HG03175 (cell line): Measurements from ENCODE around the gene IQCF5.
"Not testable (repeated sequence)": the region's sequence is repeated elsewhere in the genome, so short reads cannot be mapped to it uniquely, and the experiment has no call there.

Experiments used
- ATAC-seq: cut with Tn5 transposase; IDR thresholded peaks from one replicate; pipeline ENCODE4 v1.9.1; 2021; ENCODE audit warnings: mild to moderate bottlenecking, moderate library complexity; ENCODE audit not compliant: unreplicated experiment

Gene IQCF5

DNA sequence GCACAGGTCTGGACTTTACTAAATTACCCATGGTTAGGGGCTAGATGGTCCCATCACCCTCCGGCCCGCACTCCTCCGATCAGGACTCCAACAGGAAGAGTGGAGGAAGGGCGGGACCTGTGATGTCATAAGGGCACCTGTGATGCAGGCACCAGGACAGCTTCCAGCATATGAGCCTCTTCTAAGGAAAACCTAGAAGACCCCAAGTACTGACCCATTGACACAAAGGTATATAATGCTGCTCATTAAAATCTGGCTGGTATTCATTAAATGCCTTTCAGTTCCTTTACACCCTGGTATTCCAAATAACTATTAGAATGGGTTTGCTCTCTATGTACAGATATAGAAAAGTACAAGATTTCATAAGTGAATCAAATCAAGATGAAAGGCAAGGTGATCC lies at the start of gene IQCF5:
Gene IQCF5, minus strand, starts transcription at position 101 of the 400 bp plus-strand sequence. Its CDS starts 70 bp downstream, at position 31.
- no peak for ATAC-seq

DNA sequence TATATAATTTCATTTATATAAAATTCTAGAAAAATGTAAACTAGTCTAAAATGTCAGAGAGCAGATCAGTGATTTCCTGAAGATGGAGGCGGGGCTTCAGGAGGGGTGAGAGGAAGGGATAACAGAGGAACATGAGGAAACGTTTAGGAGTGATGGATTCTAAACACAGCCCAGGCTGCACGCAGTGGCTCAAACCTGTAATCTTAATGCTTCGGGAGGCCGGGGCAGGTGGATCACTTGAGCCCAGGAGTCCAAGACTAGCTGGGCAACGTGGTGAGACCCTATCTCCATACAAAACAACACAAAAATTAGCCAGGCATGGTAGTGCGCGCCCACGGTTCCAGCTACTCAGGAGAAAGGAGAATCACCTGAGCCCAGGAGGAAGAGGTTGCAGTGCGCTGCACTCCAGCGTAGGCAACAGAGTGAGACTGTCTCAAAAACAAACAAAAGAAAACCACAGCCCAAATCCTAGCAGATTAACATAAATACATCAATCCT lies 45.7 kb upstream of the IQCF5 start:
- ATAC-seq, result no peak

DNA sequence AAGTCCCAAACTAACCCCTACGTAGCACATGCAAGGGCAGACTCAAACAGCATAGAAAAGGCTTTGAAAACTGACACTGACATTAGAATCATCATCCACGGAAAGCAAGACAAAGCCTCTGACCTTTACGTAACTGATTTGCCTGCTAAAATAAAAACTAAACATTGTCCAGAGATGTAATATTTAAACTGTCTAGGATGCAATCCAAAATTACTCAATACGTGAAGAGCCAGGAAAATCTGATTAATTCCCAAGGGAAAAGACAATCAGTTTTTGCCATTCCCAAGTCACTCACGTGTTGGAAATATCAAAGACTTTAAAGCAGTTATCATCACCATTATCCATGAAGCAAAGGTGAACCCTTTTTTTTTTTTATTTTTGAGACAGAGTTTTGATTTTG lies 41.0 kb upstream of the IQCF5 start:
- ATAC-seq, result no peak

DNA sequence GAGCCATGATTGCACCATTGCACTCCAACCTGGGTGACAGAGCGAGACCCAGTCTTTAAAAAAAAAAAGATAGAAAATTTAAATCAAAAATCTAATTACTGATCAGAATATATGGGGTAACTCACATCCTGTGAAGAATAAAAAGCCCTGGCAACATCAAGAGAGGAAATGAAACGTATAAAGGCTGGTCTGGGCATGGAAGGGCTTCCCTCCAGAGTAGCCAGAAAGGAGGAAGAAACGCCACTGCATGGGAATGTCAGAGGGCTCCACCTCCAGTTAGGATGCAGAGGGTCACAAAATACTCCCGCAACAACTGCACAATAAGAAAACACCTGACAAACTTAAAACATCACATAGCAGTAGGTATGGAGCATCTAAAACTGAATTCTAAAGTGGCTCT lies 32.6 kb upstream of the IQCF5 start:
- no peak for ATAC-seq

DNA sequence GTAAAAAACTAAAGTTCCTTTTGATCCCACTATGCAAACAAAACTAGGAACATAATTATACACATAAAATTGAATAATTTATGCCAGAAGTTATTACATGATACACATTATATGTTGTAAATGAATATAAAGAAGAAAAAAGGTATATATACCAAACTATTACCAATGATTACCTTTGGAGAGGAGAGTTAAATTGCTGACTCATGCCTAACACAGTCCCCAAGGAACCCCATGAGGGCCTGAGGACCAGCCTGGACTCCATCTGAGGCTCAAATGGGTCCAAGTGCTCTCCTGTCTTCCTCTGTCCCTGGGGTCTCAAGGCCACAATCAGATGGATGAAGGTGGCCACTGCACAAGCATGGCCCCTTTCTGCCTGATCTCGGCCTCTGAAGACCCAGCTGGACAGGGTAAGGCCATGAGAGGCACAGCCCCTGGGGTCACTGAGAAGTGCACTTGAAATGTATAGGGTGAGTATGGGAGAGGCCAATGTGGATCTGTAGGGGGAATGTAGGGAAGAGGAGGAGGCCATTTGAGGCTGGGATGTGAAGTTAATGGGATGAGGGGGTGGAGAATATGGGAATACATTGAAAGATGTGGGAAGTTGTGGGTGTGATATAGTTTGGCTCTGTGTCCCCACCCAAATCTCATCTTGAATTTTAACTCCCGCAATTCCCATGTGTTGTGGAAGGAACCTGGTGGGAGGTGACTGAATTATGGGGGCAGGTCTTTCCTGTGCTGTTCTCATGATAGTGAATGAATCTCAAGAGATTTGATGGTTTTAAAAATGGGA lies 28.8 kb upstream of the IQCF5 start:
- no peak for ATAC-seq

DNA sequence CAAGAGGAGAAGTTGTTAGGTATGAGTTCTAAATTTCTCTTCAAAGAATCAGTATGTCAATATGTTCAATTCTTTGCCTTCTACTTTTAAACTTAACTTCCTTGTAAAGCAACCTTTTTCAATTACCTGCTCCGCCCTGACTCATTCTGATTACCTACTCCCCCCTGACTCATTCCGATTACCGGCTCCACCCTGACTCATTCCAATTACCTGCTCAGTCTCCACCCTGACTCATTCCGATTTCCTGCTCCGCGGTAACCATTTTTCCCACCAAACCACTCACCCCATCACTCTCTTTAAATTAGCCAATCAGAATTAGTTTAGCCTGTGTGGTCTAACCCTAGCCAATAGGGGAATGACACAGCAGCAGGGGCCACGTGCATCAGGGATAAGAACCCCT lies 27.0 kb upstream of the IQCF5 start:
- not testable (repeated sequence) for ATAC-seq

DNA sequence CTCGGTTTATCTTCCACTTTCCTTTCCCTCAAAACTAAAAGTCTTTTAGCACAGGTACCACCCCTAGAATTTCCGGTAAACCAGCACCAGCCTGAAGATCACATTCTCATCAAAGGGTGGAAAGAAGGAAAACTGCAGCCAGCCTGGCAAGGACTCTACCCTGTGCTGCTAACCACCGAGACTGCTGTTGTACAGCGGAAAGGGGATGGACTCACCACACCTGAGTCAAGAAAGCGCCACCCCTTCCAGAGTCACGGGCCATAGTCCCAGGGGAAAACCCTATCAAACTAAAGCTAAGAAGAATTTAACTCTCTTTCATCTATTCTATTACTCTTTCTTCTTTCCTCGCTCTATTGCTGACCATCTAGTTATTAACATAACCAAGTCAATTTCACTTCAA lies 24.6 kb upstream of the IQCF5 start:
- ATAC-seq, result not testable (repeated sequence)

DNA sequence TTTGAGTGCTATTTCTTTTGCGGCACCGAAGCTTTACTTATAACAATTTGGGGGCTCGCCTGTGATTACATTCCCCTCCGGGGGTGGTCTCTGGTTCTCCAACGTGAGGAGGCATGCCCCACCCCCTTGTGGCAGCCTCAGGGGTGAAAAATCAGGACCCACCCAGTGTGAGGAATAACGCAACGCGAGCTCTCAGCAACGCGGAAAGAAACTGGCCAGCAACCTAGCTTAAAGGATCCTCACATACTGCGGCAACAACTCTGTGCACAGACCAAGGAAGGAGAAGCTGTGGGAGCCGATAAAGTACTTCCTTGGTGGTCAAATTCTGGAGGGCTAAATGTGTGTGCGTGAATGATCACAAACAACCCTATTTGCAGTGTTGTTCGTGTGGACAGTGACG lies 22.0 kb upstream of the IQCF5 start:
- no peak for ATAC-seq

DNA sequence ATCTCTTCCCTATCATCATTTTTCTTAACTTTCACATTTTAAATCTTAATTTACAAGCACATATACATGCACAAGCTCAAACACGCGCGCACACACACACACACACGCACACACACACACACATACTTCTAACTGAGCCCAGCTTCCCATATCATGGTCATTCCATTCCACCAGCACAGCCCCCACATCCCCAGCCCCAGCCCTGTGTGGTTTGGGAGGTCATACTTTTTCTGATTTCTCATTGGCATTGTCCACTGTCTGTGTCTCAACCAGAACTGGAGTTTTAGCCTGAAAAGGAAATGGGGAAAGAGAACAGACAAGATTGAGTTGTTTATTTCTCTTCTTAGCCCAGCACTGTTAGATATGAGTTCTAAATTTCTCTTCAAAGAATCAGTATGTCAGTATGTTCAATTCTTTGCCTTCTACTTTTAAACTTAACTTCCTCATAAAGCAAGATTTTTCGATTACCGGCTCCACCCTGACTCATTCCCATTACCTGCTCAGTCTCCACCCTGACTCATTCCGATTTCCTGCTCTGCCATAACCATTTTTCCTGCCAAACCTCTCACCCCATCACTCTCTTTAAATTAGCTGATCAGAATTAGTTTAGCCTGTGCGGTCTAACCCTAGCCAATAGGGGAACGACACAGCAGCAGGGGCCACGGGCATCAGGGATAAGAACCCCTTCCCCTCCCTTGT lies 21.4 kb upstream of the IQCF5 start:
- no peak for ATAC-seq

DNA sequence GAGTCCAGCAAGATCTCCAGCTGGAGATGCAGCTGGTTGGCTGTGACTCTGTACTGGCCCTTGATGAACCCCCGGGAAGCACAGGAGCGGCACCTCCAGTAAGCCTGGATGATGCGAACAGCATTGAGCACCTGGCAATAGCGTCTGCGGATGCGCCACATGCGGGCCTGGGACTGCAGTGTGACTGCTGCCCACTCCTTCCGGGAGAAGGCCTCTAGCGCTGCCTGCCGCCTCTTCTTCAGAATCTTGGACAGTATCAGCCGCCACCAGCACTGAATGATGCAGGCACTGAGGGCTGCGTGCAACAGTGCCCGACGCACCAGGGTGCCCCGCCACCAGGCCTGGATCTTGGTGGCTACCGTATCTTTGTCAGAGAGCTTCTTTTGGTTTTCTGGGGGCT lies 19.5 kb upstream of the IQCF5 start:
- no peak for ATAC-seq

DNA sequence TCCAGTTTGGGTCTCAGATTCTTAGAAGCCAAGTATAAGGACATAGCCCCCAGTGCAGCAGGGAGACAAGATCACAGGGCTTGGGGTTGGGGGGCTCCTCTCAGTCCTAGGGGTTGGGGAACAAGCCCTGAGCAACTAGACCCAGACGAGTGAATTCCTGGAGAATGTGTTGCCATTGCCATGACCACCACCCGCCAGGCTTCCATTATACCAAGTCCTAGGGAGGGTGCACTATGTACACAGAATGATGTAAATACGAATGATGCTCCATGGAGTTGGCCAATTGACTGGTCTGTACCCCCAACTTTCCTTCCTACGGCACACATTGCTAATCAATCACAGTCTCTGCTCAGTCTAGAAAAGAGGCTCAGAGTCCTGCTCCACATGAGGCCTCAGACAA lies 19.0 kb upstream of the IQCF5 start:
- ATAC-seq, result no peak

DNA sequence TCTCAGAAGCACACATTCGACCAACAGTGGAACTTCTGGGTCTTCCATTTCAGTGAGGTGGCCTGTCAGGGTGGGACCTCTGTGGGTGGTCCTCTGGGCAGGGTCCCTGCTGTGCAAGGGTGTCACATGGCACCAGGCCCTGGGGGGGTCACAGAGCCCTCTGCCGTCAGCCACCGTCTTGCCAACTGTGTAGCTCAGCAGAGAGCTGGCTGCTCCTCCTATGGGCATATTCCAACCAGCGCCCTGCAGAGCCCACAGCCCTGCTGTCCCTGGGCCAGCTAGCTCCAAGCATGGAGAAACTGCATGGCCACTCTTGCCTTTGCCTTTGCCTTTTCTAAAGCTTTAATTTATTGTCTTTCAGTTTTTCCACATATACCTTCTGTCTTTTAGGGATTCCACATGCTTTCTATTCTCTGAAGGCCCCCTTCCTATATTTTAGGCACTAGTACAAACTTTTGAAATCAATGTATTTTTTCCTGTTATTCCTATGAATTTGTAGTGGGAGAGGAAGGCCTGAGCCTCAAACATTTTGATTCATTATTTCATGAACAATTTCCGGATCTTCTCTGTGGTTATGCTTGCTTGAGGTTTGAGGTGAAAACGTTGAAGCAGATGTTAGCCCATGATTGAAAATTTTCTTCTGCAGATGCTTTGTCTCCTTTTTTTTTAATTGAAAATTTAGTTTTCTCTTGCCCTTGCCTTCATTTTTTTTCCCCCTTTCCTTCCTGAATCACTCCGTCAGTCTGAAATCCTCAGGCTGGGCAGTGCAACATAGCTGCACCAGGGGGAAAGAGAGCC lies 16.0 kb upstream of the IQCF5 start:
- no peak for ATAC-seq

DNA sequence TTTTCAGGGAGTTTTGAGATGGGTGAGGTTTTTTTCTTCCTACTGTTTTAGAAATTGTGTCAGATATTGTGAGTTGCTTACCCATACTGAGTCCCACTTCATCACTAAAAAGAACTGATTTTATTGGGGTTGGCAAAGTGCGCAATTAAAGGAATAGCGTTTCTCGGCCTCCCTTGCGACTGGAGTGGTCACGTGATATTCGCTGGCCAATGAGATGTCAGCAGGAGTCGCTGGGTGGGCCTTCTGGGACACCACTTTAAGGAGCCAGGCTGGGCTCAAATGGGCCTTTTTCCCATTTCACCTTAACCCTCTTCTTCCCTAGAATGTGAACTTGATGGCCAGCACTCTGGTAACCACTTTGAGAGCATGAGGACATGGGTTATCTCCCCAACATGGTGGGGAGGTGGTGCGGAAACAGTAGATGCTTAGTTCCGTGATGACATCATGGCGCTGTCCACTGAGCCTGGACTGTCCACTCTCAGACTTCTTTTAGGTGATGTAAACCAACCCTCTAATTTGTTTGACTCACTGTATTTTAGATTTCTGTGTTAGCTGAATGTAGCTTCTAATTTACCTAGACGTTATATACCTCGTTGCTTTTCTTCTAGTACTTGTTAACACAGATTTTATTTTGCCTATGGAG lies 13.2 kb upstream of the IQCF5 start:
- no peak for ATAC-seq

DNA sequence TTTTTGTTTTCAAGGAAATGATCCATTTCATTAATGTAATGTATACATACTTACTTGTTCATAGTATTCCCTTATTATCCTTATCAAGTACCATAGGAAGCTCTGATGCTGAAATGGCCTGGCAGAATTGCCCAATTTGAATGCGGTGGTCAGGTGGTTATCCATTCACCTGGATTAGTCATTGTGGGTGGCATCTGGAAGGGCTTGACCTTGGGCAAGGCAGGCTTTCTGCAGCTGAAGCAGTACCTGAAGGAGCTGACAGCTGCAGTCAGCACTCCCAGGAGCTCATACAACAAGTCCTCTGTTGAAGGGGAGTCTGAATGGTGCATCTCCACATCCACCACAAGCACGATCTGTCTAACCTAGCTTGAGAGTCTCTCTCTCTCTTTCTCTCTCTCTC lies 12.2 kb upstream of the IQCF5 start:
- no peak for ATAC-seq

DNA sequence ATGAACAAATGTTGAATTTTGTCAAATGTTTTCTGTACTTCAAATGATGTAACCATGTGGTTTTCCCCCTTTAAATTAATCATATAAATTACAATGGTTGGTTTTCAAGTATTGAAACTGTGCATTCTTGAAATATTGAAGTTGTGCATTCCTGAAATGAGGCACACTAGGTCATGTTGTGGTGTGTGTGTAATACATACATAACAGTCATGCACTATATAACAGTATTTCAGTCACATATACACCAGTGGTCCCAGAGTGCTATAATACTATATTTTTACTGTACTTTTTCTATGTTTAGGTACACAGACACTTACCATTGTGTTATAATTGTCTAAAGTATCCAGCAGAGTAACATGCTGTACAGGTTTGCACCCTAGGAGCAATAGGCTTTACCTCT lies 11.0 kb upstream of the IQCF5 start:
- no peak for ATAC-seq

DNA sequence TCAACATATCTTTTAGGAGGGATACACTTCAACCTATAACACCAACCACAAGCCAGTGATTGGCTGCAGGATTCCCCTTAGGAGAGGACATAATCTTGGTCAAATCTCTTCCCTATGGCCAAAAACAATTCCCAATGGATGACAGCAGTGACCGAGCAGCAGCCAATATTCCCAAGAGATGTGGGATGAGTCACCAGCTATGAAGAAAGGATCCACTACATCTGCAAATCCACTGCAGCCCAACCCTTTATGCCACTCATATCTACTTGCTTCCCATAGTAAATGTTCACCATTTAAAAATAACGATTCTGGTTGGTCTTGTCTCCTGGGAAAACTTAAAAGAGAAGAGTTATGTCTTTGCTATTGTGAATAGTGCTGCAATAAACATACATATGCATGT lies 4.5 kb upstream of the IQCF5 start:
- ATAC-seq, result no peak

DNA sequence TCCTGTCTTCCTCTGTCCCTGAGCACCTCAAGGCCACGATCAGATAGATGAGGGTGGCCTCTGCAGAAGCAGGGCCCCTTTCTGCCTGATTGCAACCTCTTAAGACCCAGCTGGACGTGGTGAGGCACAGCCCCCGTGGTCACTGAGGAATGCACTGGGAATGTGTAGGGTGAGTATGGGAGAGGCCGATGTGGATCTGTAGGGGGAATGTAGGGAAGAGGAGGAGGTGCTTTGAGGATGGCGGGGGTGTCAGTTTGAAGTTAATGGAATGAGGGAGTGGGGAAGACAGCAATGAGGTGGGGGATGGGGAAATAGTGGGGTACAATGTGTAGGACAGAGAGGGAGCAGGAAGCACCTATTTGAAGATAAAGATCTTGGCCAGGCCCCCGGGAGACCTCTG lies 785 bp upstream of the IQCF5 start:
- no peak for ATAC-seq

DNA sequence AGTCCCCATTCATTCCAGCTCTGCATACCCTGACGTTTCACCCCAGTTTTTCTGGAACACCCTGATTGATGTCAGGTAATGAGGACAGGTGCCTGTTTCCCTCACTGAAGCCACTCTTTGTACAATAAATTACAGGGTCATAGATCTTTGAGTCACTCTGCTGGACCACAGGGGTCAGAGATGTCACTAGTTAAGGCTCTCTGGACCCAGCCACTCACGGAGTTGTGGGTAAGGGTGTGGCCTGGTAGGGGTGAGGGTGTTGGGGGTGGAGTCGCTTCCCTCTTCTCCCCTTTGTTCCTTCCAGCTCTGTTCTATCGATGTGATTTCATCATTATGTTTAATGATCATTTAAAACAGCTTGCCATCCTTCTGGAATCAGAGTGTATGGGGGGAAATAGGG lies 512 bp downstream of the IQCF5 start:
- no peak for ATAC-seq

DNA sequence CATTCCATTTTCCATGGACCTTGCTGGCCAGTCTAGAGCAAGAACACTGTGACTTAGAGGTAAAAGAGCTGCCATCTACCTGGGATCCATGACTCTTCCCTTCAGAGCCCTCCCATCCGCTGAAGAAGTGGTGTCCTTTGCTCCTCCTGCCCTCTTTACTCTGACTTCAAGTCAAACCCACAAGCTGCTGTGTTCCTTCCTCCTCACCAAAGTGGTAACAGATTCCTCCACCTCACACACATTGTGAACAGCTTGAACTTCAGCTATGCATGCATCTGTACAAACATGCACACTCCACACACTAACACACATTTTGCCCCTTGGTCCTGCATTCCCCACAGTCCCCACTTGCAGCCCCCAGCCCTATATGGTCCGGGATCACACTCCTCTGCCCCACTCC lies 990 bp downstream of the IQCF5 start:
- no peak for ATAC-seq

DNA sequence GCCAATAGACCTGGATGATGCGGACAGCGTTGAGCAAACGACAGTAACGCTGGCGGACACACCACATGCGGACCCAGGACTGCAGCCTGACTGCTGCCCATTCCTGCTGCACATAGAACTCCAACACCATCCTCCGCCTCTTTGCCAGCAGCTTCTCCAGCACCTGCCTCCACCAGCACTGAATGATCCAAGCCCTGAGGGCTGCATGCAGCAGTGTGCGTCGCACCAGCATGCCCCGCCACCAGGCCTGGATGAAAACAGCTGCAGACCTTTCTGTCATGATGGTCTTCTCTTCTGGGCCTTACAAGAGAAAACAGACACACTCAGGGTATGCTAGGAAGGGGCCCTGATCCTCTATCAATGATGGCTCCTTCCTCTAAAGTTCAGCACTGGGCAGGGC lies 1.5 kb downstream of the IQCF5 start:
- ATAC-seq, result no peak

DNA sequence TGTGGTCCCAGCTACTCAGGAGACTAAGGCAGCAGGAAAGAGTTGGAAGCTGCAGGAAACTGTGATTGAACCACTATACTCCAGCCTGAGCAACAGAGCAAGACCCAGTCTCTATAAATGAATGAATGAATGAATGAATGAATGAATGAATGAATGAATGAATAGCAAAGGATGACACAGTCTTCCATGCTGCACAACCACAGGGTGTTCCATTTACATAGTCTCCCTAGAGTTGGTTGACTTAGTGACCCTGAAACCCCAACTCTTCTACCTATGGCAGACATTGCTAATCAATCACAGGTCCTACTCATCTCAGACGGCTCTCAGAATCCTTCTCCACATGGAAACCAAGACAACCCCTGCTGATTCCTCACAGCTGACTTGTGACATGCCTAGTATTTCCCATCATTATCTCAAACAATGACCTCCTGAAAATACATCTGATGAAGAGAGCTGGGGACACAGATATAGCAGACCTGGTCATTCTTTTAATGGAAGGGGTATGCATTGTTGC lies 2.1 kb downstream of the IQCF5 start:
- ATAC-seq, result no peak
